ENCODE measurements around the gene PFN1.

PFN1 gene

GRCh38 chr17:4967539-4968485, 19.5 kb upstream of the PFN1 start, which contains the start of gene SPAG7:
TSS of gene SPAG7 (minus strand) at chr17:4967817. CDS start at chr17:4967804, 13 bp downstream.
- peak; percentile 98 for DNase-seq (ENCODE audit: low spot score)

- peak; percentile 100 for DNase-seq (ENCODE audit: low spot score)
Observed at GRCh38 chr17:4966844-4967538, 18.7 kb upstream of the PFN1 start.

GRCh38 chr17:4965311-4965986, 17.1 kb upstream of the PFN1 start:
- DNase-seq (ENCODE audit: low spot score), result no peak

- no peak for DNase-seq (ENCODE audit: low spot score)
Observed at GRCh38 chr17:4960279-4960922, 12.1 kb upstream of the PFN1 start.

GRCh38 chr17:4959261-4959965, 11.1 kb upstream of the PFN1 start:
- no peak for DNase-seq (ENCODE audit: low spot score)

GRCh38 chr17:4958102-4958501, 9.8 kb upstream of the PFN1 start:
- DNase-seq (ENCODE audit: low spot score), result no peak

- no peak for DNase-seq (ENCODE audit: low spot score)
Observed at GRCh38 chr17:4956493-4957061, 8.2 kb upstream of the PFN1 start.

GRCh38 chr17:4955091-4955490, 6.8 kb upstream of the PFN1 start:
- no peak for DNase-seq (ENCODE audit: low spot score)

- DNase-seq (ENCODE audit: low spot score), result no peak
Observed at GRCh38 chr17:4953451-4953961, 5.2 kb upstream of the PFN1 start.

GRCh38 chr17:4951486-4951885, 3.2 kb upstream of the PFN1 start:
- no peak for DNase-seq (ENCODE audit: low spot score)

GRCh38 chr17:4950746-4951204, 2.4 kb upstream of the PFN1 start, which contains the start of gene ENO3:
TSS of gene ENO3 (plus strand) at chr17:4951119. CDS start at chr17:4951830, 711 bp downstream.
- no peak for DNase-seq (ENCODE audit: low spot score)

GRCh38 chr17:4950075-4950745, 1.9 kb upstream of the PFN1 start:
- DNase-seq (ENCODE audit: low spot score), result no peak

GRCh38 chr17:4949321-4950074, 1.2 kb upstream of the PFN1 start:
- DNase-seq (ENCODE audit: low spot score), result no peak

- peak; percentile 85 for DNase-seq (ENCODE audit: low spot score)
Observed at GRCh38 chr17:4948931-4949320, 596 bp upstream of the PFN1 start.

- no peak for DNase-seq (ENCODE audit: low spot score)
Observed at GRCh38 chr17:4947411-4948165, 742 bp downstream of the PFN1 start.

- DNase-seq (ENCODE audit: low spot score), result no peak
Observed at GRCh38 chr17:4947010-4947410, 1.3 kb downstream of the PFN1 start.

- DNase-seq (ENCODE audit: low spot score), result no peak
Observed at GRCh38 chr17:4946312-4946976, 1.9 kb downstream of the PFN1 start.

- DNase-seq (ENCODE audit: low spot score), result no peak
Observed at GRCh38 chr17:4945944-4946280, 2.4 kb downstream of the PFN1 start.

Data from globus pallidus (tissue), 1 donor.